ENCODE measurements around the gene ACTN1. TPM values are rescaled to one million over a fixed set of nuclear protein-coding genes. Genes with fewer than 3 reads are reported as not detected.

The ACTN1 gene
- total RNA-seq, 2 experiments from 2014 or later: 79.7 to 80.6 TPM

- H3K9me3 Mint-ChIP-seq: no peaks in the 10 kb centered on the region
- H3K27ac Mint-ChIP-seq: peak overlapping the region; percentile 55
- H3K36me3 Mint-ChIP-seq (ENCODE audit: low read depth): no peaks in the 10 kb centered on the region
- no peaks in the 10 kb centered on the region for H3K27me3 Mint-ChIP-seq (ENCODE audit: low read depth)
- CTCF ChIA-PET: interaction anchor here (0.9 to 2.2 kb wide), 3 partner anchors 14 to 44 kb away, joined by 3 to 8 read pairs (median 4); no protein-coding TSS in a partner anchor
- no peak for DNase-seq
- H3K4me3 Mint-ChIP-seq: no peak overlapping the region
- peaks cover 86% of the 10 kb centered on the region for H3K4me1 Mint-ChIP-seq (ENCODE audit: low read depth)
- intact Hi-C loops (cut with micrococcal nuclease): no loop called here
Measured at GRCh38 chr14:68955164-68955850, 23.8 kb downstream of the ACTN1 start.

GRCh38 chr14:68953196-68953555, 25.9 kb downstream of the ACTN1 start:
- H3K27ac Mint-ChIP-seq: peak overlapping the region; percentile 83
- no peaks in the 10 kb centered on the region for H3K9me3 Mint-ChIP-seq
- no peak for DNase-seq
- H3K4me3 Mint-ChIP-seq: no peak overlapping the region
- intact Hi-C loops (cut with micrococcal nuclease): no loop called here
- H3K27me3 Mint-ChIP-seq (ENCODE audit: low read depth): no peaks in the 10 kb centered on the region
- CTCF ChIA-PET: interaction anchor here (0.5 to 1.7 kb wide), 5 partner anchors 14 to 1453 kb away, joined by 3 read pairs; no protein-coding TSS in a partner anchor
- peaks cover 88% of the 10 kb centered on the region for H3K4me1 Mint-ChIP-seq (ENCODE audit: low read depth)
- H3K36me3 Mint-ChIP-seq (ENCODE audit: low read depth): no peaks in the 10 kb centered on the region

DNA sequence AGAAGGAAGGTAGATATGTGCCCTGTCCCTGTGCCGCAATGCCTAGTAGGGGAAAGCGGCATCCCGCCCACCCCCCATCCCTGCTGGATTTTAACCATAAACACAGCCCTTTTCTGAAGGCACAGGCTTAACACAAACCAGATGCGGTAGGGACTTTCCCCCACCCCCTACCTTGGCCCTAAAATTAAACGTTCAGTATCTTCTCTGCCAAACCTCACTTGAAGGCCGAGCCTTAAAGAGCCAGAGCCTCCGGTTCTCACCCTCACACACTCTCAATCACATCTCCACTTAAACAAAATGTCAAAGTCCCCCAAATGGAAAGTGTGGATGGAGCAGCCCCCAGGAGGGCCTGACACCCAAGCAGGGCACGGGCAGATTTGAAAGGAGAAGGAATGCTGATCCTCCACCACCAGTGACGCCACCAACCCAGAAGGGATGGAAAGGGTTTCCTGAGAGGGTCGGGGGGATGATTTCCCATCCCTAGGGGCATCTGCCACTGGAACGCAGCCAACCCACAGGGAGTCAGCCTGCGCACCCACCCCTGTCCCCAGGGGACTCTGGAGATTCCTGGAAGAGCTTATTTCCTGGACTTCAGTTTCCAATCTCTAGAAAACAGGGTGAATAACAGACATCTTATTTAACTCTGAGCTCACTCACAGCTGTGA, 26.4 kb downstream of the ACTN1 start:
- Mint-ChIP-seq H3K4me1 (ENCODE audit: low read depth) (peaks cover 88% of the 10 kb centered on the region), H3K36me3 (ENCODE audit: low read depth) (no peaks in the 10 kb centered on the region), H3K4me3 (peak overlapping the region; percentile 24), H3K9me3 (no peaks in the 10 kb centered on the region), H3K27ac (peak overlapping the region; percentile 72), H3K27me3 (ENCODE audit: low read depth) (no peaks in the 10 kb centered on the region)
- CTCF ChIA-PET: interaction anchor here (0.5 to 1.5 kb wide), 4 partner anchors 26 to 1453 kb away, joined by 3 read pairs; no protein-coding TSS in a partner anchor
- intact Hi-C loops (cut with micrococcal nuclease): no loop called here
- peak; percentile 38 for DNase-seq

DNA sequence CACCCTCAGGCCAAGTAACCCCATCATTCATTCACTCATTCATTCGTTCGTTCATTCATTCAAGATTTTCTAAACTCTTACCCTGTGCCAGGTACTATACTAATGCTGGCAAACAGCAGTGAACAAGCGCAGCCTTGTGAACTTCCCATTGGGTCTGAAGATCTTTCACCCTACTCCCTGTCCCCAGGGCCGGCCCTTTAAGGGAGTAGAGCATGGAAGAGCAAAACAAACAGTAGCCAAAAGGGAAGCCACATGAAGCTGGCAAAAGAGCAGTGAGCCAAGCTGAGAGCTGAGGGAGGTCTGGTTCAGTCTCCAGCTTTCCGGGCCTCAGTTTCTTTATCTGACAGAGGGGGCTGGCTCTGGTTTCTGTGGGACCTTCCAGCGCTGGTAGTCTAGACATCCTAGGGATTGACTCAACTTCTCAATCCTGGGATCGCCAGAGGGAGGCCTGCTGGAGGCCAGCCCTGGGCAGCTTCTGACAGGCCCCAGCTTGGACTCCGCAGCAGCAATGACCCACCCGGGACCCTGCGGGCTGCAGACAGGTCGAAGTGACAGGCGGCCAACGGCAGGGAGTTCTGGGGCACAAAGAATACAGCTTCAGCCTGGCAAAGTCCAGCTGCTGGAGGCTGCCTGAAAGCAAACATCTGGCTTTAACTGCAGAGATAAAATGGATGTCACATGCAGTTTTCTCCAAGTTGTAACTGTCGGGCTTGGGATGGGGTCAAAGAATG, 27.1 kb downstream of the ACTN1 start:
- H3K9me3 Mint-ChIP-seq: no peaks in the 10 kb centered on the region
- peaks cover 88% of the 10 kb centered on the region for H3K4me1 Mint-ChIP-seq (ENCODE audit: low read depth)
- H3K36me3 Mint-ChIP-seq (ENCODE audit: low read depth): no peaks in the 10 kb centered on the region
- no peak overlapping the region for H3K27ac Mint-ChIP-seq
- H3K27me3 Mint-ChIP-seq (ENCODE audit: low read depth): no peaks in the 10 kb centered on the region
- CTCF ChIA-PET: no interaction called here
- intact Hi-C loops (cut with micrococcal nuclease): no loop called here
- H3K4me3 Mint-ChIP-seq: no peak overlapping the region
- no peak for DNase-seq

DNA sequence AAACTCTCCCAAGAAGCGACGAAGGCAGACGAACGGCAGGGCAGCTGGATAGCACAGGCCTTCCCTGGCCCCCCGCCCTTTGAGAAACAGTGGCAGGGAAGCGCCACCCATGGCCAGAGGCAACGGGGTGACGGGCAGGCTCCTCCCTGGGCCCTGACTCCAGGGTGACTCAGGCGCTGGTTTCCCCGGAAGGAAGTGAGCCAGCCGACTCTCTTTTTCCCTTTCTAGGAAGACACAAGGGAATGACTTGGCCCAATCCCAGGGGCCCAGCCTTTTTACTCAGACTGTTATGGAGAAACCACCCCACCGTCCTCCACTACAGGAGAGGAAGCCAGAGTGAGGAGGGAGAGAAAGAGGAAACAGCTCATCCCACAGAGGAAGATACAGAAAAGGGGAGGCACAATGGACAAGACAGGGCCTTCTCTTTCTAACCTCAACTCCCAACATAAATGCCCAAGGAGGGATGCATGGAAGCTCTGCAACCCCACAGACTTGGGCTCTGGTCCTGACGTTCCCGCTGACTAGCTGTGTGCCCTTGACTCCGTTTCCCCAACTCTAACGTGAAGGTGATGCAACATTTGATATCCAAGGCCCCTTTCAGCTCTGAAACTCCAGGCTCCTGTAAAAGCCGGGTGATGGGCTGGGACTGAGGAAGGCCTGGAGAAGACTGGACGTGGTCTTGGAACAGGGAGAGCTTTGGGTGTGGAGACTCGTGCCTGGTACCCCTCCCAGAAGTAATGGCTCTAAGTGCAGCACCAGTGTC, 27.9 kb downstream of the ACTN1 start:
- intact Hi-C loops (cut with micrococcal nuclease): no loop called here
- no peaks in the 10 kb centered on the region for H3K9me3 Mint-ChIP-seq
- H3K27ac Mint-ChIP-seq: peak overlapping the region; percentile 63
- H3K4me1 Mint-ChIP-seq (ENCODE audit: low read depth): peaks cover 88% of the 10 kb centered on the region
- no peaks in the 10 kb centered on the region for H3K27me3 Mint-ChIP-seq (ENCODE audit: low read depth)
- H3K36me3 Mint-ChIP-seq (ENCODE audit: low read depth): no peaks in the 10 kb centered on the region
- CTCF ChIA-PET: no interaction called here
- no peak for DNase-seq
- H3K4me3 Mint-ChIP-seq: no peak overlapping the region

DNA sequence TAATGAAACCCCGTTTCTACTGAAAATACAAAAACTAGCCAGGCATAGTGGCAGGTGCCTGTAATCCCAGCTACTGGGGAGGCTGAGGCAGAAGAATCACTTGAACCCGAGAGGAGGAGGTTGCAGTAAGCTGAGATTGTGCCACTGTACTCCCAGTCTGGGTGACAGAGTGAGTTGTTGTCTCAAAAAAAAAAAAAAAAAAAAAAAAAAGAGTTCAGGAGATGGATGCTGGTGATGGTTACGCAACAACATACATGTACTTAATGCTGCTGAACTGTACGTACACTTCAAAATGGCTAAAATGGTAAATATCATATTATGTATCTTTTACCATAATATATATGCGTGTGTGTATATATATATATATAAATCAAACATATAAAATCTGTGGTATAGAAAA, 29.0 kb downstream of the ACTN1 start:
- intact Hi-C loops (cut with micrococcal nuclease): no loop called here
- CTCF ChIA-PET: no interaction called here
- no peak for DNase-seq
- H3K4me1 Mint-ChIP-seq (ENCODE audit: low read depth): peaks cover 88% of the 10 kb centered on the region
- H3K36me3 Mint-ChIP-seq (ENCODE audit: low read depth): no peaks in the 10 kb centered on the region
- H3K27me3 Mint-ChIP-seq (ENCODE audit: low read depth): no peaks in the 10 kb centered on the region
- H3K4me3 Mint-ChIP-seq: no peak overlapping the region
- H3K27ac Mint-ChIP-seq: peak overlapping the region; percentile 18
- no peaks in the 10 kb centered on the region for H3K9me3 Mint-ChIP-seq

- Mint-ChIP-seq H3K4me3 (no peak overlapping the region), H3K27ac (peak overlapping the region; percentile 26), H3K9me3 (no peaks in the 10 kb centered on the region), H3K27me3 (ENCODE audit: low read depth) (no peaks in the 10 kb centered on the region), H3K36me3 (ENCODE audit: low read depth) (no peaks in the 10 kb centered on the region), H3K4me1 (ENCODE audit: low read depth) (peaks cover 88% of the 10 kb centered on the region)
- no peak for DNase-seq
- CTCF ChIA-PET: interaction anchor here (0.8 to 2.0 kb wide), 4 partner anchors 10 to 38 kb away, joined by 4 to 6 read pairs (median 5); no protein-coding TSS in a partner anchor
- intact Hi-C loops (cut with micrococcal nuclease): loop anchor here (1.0 kb wide), 1 partner anchor 10 kb away; no protein-coding TSS in a partner anchor
Measured at GRCh38 chr14:68949601-68949965, 29.5 kb downstream of the ACTN1 start.

DNA sequence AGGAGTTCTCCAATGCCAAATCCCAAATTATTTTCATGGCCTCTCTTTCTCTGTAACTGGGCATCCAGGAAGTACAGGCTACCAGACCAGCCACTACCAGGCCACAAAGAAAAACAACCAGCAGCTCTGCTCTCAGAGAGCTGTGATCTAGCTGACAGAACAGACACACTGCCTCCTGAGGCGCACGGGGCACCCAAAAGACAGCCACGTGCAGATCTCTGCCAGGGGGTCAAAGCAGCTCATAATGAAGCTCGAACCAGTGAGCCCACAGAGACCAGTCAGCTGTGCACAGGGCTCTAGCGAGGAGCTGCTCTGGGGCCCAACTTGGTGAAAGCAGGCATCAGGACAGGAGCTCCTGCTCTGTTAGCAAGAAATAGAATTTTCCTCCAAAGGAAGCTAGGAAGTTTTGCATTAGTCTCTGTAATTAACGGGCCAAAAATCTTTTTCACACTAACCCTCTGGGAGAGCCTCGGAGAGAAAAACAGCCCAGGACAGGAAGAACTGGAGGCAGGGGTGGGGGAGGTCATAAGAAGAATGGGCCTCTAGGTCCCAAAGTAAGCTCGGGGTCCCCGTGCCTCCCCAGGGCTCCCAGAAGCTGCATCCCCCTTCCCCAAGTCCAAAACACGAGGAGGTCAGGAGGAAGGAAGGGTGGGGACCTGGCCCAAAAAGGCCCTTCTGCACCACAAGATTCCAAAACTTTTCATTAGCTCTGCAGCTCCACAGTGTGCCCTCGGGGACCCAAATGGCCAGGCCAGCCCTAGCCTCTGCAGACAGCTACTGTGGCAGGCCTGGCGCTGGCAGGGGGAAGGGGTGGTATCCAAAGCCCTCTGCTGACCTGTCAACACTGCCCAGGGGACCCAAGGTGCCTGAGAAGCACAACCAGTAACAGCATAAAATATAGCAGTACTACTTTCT, 30.2 kb downstream of the ACTN1 start:
- intact Hi-C loops (cut with micrococcal nuclease): loop anchor here (1.0 kb wide), 1 partner anchor 10 kb away; no protein-coding TSS in a partner anchor
- Mint-ChIP-seq H3K27me3 (ENCODE audit: low read depth) (no peaks in the 10 kb centered on the region), H3K27ac (peak overlapping the region; percentile 26), H3K9me3 (no peaks in the 10 kb centered on the region), H3K4me3 (no peak overlapping the region), H3K4me1 (ENCODE audit: low read depth) (peaks cover 86% of the 10 kb centered on the region), H3K36me3 (ENCODE audit: low read depth) (no peaks in the 10 kb centered on the region)
- CTCF ChIA-PET: interaction anchor here (0.6 to 2.0 kb wide), 10 partner anchors 8 to 1326 kb away, joined by 3 to 6 read pairs (median 3); no protein-coding TSS in a partner anchor
- no peak for DNase-seq

GRCh38 chr14:68947802-68948201, 31.3 kb downstream of the ACTN1 start:
- Mint-ChIP-seq H3K27ac (no peak overlapping the region), H3K36me3 (ENCODE audit: low read depth) (no peaks in the 10 kb centered on the region), H3K9me3 (no peaks in the 10 kb centered on the region), H3K4me3 (no peak overlapping the region), H3K27me3 (ENCODE audit: low read depth) (no peaks in the 10 kb centered on the region), H3K4me1 (ENCODE audit: low read depth) (peaks cover 78% of the 10 kb centered on the region)
- intact Hi-C loops (cut with micrococcal nuclease): no loop called here
- DNase-seq: no peak
- CTCF ChIA-PET: interaction anchor here (0.7 to 2.0 kb wide), 7 partner anchors 9 to 1325 kb away, joined by 3 to 7 read pairs (median 3); no protein-coding TSS in a partner anchor

DNA sequence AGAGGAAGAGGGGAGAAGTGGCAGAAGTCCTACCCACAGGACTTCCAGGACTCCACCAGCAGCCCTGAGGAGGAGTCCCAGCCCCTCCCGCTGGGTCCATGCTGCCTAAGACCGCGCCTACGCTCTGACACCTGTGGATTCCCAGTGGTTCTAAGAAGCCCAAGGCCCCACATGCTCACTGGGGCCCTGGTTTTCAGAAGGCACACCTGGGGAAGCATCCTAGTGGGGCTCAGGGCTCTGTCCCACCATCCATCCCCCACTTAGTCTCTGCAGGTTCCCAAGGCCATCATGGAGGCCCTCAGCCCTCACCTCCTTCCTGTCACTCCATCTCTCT, 32.6 kb downstream of the ACTN1 start:
- CTCF ChIA-PET: interaction anchor here (1.2 to 1.7 kb wide), 2 partner anchors 10 to 35 kb away, joined by 3 to 7 read pairs; no protein-coding TSS in a partner anchor

More for the DNA sequence above, 32.6 kb downstream of the ACTN1 start:
- Mint-ChIP-seq H3K27me3 (ENCODE audit: low read depth) (no peaks in the 10 kb centered on the region), H3K9me3 (no peaks in the 10 kb centered on the region), H3K4me1 (ENCODE audit: low read depth) (peaks cover 77% of the 10 kb centered on the region), H3K27ac (no peak overlapping the region), H3K4me3 (no peak overlapping the region), H3K36me3 (ENCODE audit: low read depth) (no peaks in the 10 kb centered on the region)
- DNase-seq: no peak
- intact Hi-C loops (cut with micrococcal nuclease): no loop called here
